Measurements from ENCODE around the gene MMP25.
A peak's percentile ranks its signal among the peaks of the same experiment; 100 is the strongest.

The MMP25 gene

GRCh38 chr16:3094289-3095027 is 48.1 kb downstream of the MMP25 start:
- no peak for DNase-seq (ENCODE audit: low read depth in 2 of 2)

DNA sequence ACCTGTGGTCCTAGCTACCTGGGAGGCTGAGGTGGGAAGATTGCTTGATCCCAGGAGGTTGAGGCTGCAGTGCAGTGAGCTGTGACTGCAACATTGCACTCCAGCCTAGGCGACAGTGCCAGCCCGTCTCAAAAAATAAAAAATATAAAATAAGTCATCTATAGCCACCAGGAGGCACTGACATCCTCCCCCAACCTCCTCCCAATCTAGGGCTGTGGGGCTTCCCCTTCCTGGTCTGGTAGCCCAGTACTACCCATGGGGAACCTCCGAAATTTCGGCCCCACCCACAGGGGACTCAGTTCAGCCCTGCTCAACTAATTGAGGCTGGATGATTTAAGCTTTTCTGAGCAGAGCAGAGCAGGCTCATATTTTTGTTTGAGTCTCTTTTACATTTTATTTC is 49.5 kb downstream of the MMP25 start:
- DNase-seq (ENCODE audit: low read depth in 2 of 2): no peak

- no peak for DNase-seq (ENCODE audit: low read depth in 2 of 2)
Observed at GRCh38 chr16:3096362-3096761, 50.0 kb downstream of the MMP25 start.

DNA sequence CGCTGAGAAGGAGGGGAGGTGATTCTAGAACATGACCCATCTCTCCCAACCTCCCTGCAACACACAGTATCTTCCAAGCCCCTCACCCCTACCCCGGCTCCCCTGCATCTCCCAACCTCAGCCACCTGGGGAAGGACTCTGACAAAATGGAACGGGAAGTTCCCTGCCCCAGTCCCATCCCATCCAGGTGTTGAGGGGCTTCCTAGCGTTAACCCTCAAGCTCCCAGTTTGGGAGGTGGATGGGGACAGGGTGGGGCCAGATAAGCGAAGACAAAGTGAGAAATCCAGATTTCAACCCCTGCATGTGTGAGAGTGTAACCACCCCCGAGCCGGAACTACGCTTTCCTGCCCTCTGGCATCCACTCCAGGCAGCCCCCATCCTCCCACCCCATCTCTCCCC is 50.9 kb downstream of the MMP25 start:
- no peak for DNase-seq (ENCODE audit: low read depth in 2 of 2)

- DNase-seq (ENCODE audit: low read depth in 2 of 2): no peak
Observed at GRCh38 chr16:3098459-3099394, 52.4 kb downstream of the MMP25 start, which contains the start of gene ZSCAN10. ZSCAN10 (minus strand) TSS chr16:3099294; CDS start chr16:3092937, 6,357 bp downstream.

DNA sequence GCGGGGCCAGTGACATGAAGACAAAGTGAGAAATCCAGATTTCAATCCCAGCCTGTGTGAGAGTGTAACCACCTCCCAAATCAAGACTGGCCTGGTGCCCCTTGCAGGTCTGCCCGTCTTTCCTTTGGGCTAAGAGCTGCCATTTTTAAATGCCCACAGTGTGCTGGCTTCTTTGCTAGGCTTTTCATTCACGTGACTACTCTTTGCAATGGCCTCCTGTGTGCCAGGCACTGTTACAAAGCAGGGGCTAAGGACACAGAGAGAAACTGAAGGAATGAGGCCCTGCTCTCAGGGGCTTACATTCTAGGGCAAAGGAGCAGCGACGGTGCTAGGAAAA is 53.0 kb downstream of the MMP25 start:
- no peak for DNase-seq (ENCODE audit: low read depth in 2 of 2)

DNA sequence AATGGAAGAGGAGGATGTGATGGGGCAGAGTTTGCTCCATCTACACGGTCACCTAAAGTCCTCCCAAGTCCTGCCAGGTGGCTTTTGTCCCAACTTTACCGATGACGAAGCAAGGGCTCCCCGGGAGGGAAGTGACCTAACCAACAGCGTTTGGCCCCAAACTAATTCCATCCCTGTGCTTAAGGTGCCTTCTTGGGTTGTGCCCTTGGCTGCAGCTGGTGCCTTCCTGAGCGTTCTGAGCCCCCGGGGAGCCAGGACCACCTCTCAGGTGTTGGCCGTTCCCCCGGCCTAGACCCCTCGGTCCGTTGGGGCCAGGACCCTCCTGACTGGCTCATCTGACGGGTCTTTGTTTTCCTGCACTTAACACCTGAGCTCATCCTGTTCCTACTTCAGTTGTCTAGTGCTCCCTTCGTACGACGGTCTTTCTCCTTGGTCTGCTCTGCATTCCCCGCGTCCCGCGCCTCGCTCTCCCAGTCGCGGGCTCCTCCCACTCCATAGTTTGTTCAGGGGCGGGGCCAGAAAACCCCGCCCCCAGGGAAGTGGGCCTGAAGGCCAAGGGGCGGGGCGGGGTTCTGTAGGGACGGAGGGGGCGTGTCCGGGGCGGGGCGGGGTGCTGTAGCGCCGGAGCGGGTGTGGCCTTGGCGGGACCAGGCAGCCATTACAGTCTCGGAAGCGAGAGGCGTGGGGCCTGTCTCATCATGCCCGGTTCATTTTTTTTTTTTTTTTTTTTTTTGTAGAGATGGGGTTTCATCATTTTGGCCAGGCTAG is 53.6 kb downstream of the MMP25 start:
- DNase-seq (ENCODE audit: low read depth in 2 of 2): peak; percentile 72 to 82

DNA sequence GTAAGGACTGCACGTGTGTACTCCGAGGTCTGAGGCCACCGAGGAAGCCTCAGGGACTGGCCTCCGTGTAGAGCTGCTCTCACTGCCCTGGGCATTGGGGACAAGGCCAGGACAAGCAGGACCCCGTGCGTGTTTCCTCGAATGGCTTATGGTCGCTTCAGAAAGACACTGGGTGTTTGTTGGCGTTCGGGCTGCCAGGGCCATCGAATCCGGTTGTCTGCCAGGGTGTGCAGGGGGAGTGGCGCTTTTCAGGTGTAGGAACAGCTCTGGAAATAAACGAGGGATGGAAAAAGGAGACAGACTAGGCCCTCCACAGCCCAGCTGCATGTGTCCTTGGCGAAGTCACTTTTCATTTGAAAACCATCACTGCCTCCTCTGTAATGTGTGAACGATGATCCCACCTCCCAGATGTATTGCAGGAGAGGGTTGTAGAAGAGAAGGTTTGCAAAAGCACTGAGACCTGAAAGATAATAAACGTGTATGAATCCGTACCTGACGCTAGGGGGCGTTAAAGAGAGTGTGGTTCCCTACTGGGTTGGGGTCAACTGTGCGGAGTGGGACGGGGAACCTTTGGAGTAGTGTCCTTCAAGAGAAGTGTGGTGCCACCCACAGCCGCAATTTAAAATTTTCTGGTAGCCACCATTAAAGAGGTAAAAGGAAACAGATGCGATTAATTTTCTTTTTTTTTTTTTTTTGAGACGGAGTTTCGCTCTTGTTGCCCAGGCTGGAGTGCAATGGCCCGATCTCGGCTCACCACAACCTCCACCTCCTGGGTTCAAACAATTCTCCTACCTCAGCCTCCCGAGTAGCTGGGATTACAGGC is 54.9 kb downstream of the MMP25 start:
- no peak for DNase-seq (ENCODE audit: low read depth in 2 of 2)

GRCh38 chr16:3101841-3102470 is 55.6 kb downstream of the MMP25 start:
- peak in 1 of 2 donors; percentile 16 for DNase-seq (ENCODE audit: low read depth in 2 of 2)

GRCh38 chr16:3106205-3106928 is 60.0 kb downstream of the MMP25 start:
- peak; percentile 79 to 80 for DNase-seq (ENCODE audit: low read depth in 2 of 2)
